ENCODE results near the gene P3H2.
"Not testable (repeated sequence)": the region's sequence is repeated elsewhere in the genome, so short reads cannot be mapped to it uniquely, and the experiment has no call there.

Gene P3H2

GRCh38 chr3:190084983-190085382 is 35.7 kb downstream of the P3H2 start:
- no peak for DNase-seq (ENCODE audit: low spot score)

- no peak for DNase-seq (ENCODE audit: low spot score)
Observed at GRCh38 chr3:190083635-190084034, 37.1 kb downstream of the P3H2 start.

- peak; percentile 93 for DNase-seq (ENCODE audit: low spot score)
Observed at GRCh38 chr3:190081389-190081788, 39.3 kb downstream of the P3H2 start.

GRCh38 chr3:190079173-190079572 is 41.5 kb downstream of the P3H2 start:
- DNase-seq (ENCODE audit: low spot score), result not testable (repeated sequence)

- no peak for DNase-seq (ENCODE audit: low spot score)
Observed at GRCh38 chr3:190077395-190078045, 43.2 kb downstream of the P3H2 start.

GRCh38 chr3:190076601-190077394 is 43.9 kb downstream of the P3H2 start:
- no peak for DNase-seq (ENCODE audit: low spot score)

- no peak for DNase-seq (ENCODE audit: low spot score)
Observed at GRCh38 chr3:190076136-190076535, 44.6 kb downstream of the P3H2 start.

- no peak for DNase-seq (ENCODE audit: low spot score)
Observed at GRCh38 chr3:190074817-190075216, 45.9 kb downstream of the P3H2 start.

GRCh38 chr3:190073264-190074008 is 47.3 kb downstream of the P3H2 start:
- DNase-seq (ENCODE audit: low spot score), result no peak

GRCh38 chr3:190072856-190073255 is 47.8 kb downstream of the P3H2 start:
- no peak for DNase-seq (ENCODE audit: low spot score)

GRCh38 chr3:190071921-190072320 is 48.8 kb downstream of the P3H2 start:
- DNase-seq (ENCODE audit: low spot score), result not testable (repeated sequence)

- no peak for DNase-seq (ENCODE audit: low spot score)
Observed at GRCh38 chr3:190070622-190071347, 49.9 kb downstream of the P3H2 start.

GRCh38 chr3:190065204-190065603 is 55.5 kb downstream of the P3H2 start:
- no peak for DNase-seq (ENCODE audit: low spot score)

- DNase-seq (ENCODE audit: low spot score), result no peak
Observed at GRCh38 chr3:190064659-190065058, 56.0 kb downstream of the P3H2 start.

- no peak for DNase-seq (ENCODE audit: low spot score)
Observed at GRCh38 chr3:190064112-190064511, 56.6 kb downstream of the P3H2 start.

GRCh38 chr3:190063490-190063889 is 57.2 kb downstream of the P3H2 start:
- DNase-seq (ENCODE audit: low spot score), result no peak

GRCh38 chr3:190060192-190060775 is 60.4 kb downstream of the P3H2 start:
- DNase-seq (ENCODE audit: low spot score), result no peak

- DNase-seq (ENCODE audit: low spot score), result peak; percentile 57
Observed at GRCh38 chr3:190059242-190059590, 61.5 kb downstream of the P3H2 start.

- DNase-seq (ENCODE audit: low spot score), result peak; percentile 84
Observed at GRCh38 chr3:190058521-190059241, 62.0 kb downstream of the P3H2 start.

GRCh38 chr3:190056742-190057141 is 64.0 kb downstream of the P3H2 start:
- DNase-seq (ENCODE audit: low spot score), result peak; percentile 41

GRCh38 chr3:190055773-190056172 is 64.9 kb downstream of the P3H2 start:
- DNase-seq (ENCODE audit: low spot score), result no peak
